GM13977 (cell line): ENCODE results near the gene COL6A3.

Experiments used
- DNase-seq: peaks from one replicate; pipeline ENCODE4 v3.0.0; 2012; ENCODE audit warnings: low spot score
- in situ Hi-C: fragments of 300-500 bp; cut with MboI; formaldehyde crosslinking; loops from one replicate; pipeline ENCODE4 v1.12.0; 2022; ENCODE audit warnings: low sequenced_read_pairs, low pct_unique_long_range_greater_than_20kb, mixed read lengths, inconsistent platforms; ENCODE audit not compliant: unreplicated experiment
- TF ChIP-seq, protein P1 (sequence below): IDR thresholded peaks from 2 replicates; pipeline ENCODE4 v1.5.1; 2012; ENCODE audit warnings: mild to moderate bottlenecking, control low read depth; ENCODE audit not compliant: insufficient read depth; ENCODE audit errors: extremely low read depth, missing control alignments

COL6A3 gene

DNA sequence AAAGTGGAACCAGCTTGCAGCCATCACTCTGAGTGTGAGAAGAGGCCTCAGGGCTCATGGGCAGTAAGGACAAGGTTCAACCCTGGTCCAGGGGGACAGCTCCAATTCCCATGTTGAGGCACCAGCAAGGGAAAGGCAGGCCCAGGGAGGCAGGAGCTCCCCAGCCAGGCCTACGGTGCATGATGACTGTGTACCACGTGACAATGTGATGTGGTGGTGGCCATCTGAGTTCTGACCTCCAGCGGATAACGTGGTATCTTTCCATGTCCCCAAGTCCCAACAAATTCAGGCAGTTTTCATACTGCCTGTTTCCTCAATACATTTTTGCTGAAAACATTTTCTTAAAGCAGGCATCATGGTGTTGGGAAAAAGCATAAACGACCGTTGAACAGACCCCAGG is 36.1 kb upstream of the COL6A3 start:
- TF ChIP-seq, protein P1, sequence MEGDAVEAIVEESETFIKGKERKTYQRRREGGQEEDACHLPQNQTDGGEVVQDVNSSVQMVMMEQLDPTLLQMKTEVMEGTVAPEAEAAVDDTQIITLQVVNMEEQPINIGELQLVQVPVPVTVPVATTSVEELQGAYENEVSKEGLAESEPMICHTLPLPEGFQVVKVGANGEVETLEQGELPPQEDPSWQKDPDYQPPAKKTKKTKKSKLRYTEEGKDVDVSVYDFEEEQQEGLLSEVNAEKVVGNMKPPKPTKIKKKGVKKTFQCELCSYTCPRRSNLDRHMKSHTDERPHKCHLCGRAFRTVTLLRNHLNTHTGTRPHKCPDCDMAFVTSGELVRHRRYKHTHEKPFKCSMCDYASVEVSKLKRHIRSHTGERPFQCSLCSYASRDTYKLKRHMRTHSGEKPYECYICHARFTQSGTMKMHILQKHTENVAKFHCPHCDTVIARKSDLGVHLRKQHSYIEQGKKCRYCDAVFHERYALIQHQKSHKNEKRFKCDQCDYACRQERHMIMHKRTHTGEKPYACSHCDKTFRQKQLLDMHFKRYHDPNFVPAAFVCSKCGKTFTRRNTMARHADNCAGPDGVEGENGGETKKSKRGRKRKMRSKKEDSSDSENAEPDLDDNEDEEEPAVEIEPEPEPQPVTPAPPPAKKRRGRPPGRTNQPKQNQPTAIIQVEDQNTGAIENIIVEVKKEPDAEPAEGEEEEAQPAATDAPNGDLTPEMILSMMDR = no peak
- no peak for DNase-seq
- in situ Hi-C loops = no loop called here

DNA sequence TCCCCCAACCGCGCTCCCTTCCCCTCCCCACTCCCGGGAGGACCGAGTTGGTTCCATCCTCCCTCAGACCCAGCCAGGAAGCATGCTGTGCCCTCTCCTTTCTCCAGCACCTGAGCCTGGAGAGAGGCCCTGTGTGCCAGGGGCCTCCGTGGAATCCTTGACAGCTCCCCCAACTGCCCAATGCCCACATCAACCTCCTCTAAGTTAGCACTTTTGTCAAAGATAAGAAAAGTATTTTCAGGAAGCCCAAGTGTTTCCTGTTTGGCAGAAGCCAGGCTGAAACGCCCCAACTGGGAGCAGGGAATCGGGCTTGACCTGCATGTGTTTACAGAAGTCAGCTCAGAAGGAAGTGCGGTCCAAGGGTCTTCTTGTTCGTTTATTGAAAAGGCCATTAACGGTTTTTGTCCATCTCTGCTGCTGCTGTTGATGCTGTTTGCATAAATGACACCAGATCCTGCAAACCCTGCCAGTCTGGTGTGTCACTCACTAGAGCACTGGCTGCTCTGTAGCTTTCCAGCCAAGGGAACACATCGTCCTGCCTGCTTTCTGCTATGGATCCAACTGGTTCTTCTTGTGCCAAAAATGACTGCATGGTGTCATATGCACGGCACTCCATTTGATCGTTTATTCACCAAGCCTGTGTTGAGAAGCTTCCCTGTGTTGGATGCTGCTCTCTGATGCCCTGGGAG is 35.4 kb upstream of the COL6A3 start:
- TF ChIP-seq, protein P1 = no peak
- in situ Hi-C loops = no loop called here
- DNase-seq = no peak

DNA sequence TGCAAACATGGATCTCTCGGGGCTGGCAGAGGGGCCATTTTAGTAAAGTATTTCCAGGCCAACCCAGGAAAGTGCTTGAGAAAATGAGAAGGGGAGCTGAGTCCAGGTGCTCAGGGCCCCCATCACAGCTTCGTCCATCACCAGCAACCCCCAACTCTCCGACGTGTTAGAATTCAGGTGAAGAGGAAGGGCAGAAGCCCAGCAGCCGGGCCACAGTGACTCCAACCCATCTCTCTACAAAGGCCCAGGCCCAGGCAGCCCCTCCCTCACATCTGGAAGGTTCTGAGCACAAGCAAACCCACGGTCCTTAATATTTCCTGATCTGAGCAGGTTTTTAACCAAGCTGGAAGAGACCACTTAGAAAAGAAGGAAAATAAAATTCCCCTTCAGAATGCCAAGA is 34.7 kb upstream of the COL6A3 start:
- in situ Hi-C loops = no loop called here
- DNase-seq = no peak
- TF ChIP-seq, protein P1 = no peak

DNA sequence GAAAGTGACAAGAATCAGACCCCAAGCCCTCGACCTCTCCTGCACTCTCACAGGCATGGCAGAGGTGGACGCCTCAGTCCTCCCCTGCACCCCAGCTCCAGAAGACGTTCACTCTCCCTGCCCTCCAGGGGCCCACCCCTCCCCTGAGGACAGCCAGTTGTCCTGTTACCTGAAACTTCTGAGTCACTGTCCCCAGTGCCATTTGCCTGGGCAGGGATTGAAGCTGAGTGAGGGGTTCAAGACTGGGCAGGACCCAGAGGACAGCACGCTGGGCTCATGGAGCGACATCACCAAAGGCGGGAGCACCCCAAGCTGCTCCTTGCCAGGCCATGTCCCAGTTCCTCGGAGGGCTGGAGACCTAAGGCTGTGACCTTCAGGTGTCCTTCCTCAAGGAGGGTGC is 34.2 kb upstream of the COL6A3 start:
- in situ Hi-C loops = no loop called here
- no peak for DNase-seq
- TF ChIP-seq, protein P1 = no peak

DNA sequence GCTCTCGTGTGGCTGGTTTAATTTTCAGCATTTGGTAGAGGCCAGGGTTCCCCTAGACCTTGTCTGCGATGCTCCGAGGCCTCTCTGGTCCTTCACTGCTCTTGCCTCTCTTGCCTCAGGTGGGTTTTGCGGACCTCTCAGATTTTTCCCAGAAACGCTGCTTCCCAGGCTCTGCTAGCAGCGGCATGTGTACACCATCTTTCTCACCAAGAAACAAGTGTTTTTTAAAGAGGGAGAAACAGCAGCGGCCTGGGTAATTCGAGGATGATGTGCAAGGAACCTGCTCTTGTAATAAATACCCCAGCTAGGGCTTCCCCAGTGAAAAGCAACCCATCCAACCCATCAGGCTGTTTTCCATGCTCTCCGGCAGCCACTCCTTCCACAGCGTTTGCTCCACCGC is 33.5 kb upstream of the COL6A3 start:
- no peak for DNase-seq
- in situ Hi-C loops = no loop called here
- TF ChIP-seq, protein P1 = no peak

DNA sequence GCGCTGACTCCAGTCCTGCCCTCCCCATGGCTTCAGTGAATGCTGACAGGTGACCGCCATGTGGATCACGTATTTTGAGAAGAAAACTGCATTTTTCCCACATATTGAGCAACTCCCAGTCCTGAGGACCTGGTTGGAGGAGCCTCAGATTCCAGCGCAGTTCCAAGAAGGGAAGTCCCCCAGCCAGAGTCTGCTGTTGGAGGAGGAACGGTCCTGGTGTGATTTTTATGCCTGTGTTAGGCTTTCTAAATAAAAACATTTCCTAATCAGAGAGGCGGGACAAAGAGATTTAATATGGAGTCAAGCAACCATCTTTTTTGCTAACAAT is 32.3 kb upstream of the COL6A3 start:
- in situ Hi-C loops = no loop called here
- no peak for DNase-seq
- TF ChIP-seq, protein P1 = no peak
